PFSK-1 (cell line): ENCODE data around the gene GUCA2A.

Source experiments
- FOXP2 ChIP-seq: optimal IDR thresholded peaks from 2 replicates; pipeline ENCODE3; 2011; ENCODE audit warnings: borderline replicate concordance, control low read depth, inconsistent platforms; ENCODE audit not compliant: insufficient read depth; ENCODE audit errors: extremely low read length, extremely low read depth
- POLR2AphosphoS5 ChIP-seq: IDR thresholded peaks from 2 replicates; pipeline ENCODE4 v1.6.1; 2012; ENCODE audit warnings: low read depth, mild to moderate bottlenecking, control low read depth, low read length, moderate library complexity
- SIN3A ChIP-seq: IDR thresholded peaks from 2 replicates; pipeline ENCODE4 v1.6.1; 2012; ENCODE audit warnings: mild to moderate bottlenecking, low read length, moderate library complexity, borderline replicate concordance; ENCODE audit not compliant: insufficient read depth
- TAF1 ChIP-seq: IDR thresholded peaks from 2 replicates; pipeline ENCODE4 v1.6.1; 2012; ENCODE audit warnings: low read length, control low read depth, borderline replicate concordance; ENCODE audit not compliant: insufficient read depth
- TF ChIP-seq, protein P1 (sequence below), 2 experiments: IDR thresholded peaks; 2 replicates each; pipeline versions ENCODE4 v1.6.1 to v1.8.0; 2011 to 2012; ENCODE audit warnings: low read depth in 2 of 2, low read length in 2 of 2, control low read depth in 1 of 2, inconsistent platforms in 1 of 2, mild to moderate bottlenecking in 1 of 2, moderate library complexity in 1 of 2; ENCODE audit not compliant: insufficient read depth in 1 of 2

Gene GUCA2A

DNA sequence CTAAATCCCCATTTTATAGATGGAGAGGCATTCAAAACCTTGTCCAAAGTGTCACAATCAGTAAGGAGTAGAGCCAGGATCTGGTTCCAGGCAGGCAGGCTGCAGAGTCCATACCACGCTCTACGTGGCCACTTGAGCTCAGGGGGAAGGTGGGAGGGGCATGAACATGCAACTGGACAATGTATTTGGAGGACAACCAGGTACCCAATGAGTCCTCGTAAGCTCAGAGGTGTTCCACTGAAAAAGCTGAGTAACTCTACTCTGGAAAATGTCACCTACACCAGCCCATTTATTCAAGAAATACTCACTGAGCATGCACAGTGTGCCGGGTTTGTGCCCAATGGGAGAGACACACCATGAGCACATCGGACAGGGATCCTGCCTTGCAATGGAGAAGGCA lies 22.6 kb downstream of the GUCA2A start:
- no peak for TF ChIP-seq TAF1
- TF ChIP-seq SIN3A, result no peak
- TF ChIP-seq, protein P1, sequence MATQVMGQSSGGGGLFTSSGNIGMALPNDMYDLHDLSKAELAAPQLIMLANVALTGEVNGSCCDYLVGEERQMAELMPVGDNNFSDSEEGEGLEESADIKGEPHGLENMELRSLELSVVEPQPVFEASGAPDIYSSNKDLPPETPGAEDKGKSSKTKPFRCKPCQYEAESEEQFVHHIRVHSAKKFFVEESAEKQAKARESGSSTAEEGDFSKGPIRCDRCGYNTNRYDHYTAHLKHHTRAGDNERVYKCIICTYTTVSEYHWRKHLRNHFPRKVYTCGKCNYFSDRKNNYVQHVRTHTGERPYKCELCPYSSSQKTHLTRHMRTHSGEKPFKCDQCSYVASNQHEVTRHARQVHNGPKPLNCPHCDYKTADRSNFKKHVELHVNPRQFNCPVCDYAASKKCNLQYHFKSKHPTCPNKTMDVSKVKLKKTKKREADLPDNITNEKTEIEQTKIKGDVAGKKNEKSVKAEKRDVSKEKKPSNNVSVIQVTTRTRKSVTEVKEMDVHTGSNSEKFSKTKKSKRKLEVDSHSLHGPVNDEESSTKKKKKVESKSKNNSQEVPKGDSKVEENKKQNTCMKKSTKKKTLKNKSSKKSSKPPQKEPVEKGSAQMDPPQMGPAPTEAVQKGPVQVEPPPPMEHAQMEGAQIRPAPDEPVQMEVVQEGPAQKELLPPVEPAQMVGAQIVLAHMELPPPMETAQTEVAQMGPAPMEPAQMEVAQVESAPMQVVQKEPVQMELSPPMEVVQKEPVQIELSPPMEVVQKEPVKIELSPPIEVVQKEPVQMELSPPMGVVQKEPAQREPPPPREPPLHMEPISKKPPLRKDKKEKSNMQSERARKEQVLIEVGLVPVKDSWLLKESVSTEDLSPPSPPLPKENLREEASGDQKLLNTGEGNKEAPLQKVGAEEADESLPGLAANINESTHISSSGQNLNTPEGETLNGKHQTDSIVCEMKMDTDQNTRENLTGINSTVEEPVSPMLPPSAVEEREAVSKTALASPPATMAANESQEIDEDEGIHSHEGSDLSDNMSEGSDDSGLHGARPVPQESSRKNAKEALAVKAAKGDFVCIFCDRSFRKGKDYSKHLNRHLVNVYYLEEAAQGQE (IDR thresholded peaks at IDR 0.05; ENCODE audit: insufficient read depth in 1 of 2, low read depth in 2 of 2, low read length in 2 of 2), result no peak
- no peak for TF ChIP-seq FOXP2
- TF ChIP-seq POLR2AphosphoS5, result no peak

DNA sequence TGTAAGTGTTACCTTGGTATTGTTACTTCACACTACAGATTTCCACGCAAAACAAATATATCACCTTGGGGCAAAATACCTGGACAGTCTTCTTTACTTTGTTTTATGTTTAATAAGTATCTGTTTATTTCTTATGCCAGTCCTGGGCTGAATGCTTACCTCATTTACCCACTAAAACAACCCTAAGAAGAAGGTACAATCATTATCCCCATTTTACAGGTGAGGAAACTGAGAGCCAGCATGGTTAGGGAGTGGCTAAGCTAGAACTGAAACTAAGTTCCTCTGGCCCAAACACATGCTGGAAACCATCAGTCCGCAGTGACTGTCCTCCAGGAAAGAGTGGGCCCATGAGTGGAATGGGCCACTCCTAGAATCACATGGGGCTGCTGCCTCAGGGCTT lies 24.4 kb downstream of the GUCA2A start:
- TF ChIP-seq SIN3A (no peak), POLR2AphosphoS5 (no peak), FOXP2 (no peak), TAF1 (no peak)
- TF ChIP-seq, protein P1 (IDR thresholded peaks at IDR 0.05; ENCODE audit: insufficient read depth in 1 of 2, low read depth in 2 of 2, low read length in 2 of 2), result no peak

DNA sequence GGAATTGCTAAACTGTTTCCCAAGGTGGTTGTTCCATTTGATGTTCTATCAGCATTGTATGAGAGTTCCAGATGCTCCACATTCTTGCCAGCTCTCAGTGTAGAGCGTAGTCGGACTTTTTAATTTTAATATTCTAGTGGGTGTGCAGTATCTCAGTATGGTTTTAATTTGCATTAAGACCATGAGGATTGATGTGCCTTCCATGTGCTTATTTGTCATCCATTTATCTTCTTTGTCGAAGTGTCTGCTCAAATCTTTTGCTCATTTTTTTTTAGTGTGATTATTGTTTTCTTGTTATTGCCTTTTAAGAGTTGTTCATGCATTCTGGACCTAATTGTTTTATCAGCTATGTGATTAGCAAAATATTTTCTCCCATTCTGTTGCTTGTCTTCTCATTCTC lies 25.1 kb downstream of the GUCA2A start:
- TF ChIP-seq TAF1 (no peak), POLR2AphosphoS5 (no peak), FOXP2 (no peak)

DNA sequence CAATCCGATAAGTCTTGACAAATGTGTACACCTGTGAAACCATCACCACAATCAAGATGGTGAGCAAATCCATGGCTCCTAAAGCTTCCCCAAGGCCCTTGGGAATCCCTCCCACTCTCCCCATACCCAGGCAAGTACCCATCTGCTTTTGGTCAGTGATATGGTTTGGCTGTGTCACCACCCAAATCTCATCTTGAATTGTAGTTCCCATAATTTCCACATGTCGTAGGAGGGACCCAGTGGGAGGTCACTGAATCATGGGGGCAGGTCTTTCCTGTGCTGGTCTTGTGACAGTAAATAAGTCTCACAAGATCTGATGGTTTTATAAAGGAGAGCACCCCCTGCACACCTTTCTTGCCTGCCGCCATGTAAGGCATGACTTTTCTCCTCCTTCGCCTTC lies 26.0 kb downstream of the GUCA2A start:
- TF ChIP-seq FOXP2, result no peak
- TF ChIP-seq, protein P1 (IDR thresholded peaks at IDR 0.05; ENCODE audit: insufficient read depth in 1 of 2, low read depth in 2 of 2, low read length in 2 of 2), result no peak
- no peak for TF ChIP-seq TAF1
- TF ChIP-seq POLR2AphosphoS5, result no peak
- TF ChIP-seq SIN3A, result no peak

DNA sequence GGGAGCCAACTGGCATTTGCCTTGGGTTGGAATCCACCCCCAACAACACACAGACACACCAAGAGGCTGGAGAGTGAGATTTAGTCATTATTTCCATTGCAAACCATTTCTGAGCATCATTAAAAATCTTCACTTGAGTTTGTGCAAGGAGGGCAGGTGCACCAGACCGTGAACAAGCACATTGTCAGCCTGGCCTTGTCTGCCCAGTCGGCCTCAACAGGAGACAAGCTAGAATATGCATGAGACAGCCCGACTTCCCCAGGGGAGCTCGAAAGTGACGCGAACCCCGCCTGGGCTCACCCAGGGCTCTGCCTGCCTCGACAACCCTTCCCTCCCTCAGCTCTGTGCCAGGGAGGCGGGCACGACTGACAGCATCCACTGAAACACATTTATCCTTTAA lies 26.8 kb downstream of the GUCA2A start:
- TF ChIP-seq, protein P1 (IDR thresholded peaks at IDR 0.05; ENCODE audit: insufficient read depth in 1 of 2, low read depth in 2 of 2, low read length in 2 of 2), result no peak
- TF ChIP-seq POLR2AphosphoS5 (no peak), FOXP2 (no peak), TAF1 (no peak), SIN3A (no peak)
